Fibroblast of skin of left biceps (primary cell): ENCODE measurements around the gene JAK2.
A peak's percentile ranks its signal among the peaks of the same experiment; 100 is the strongest.
"Not testable (repeated sequence)": the region's sequence is repeated elsewhere in the genome, so short reads cannot be mapped to it uniquely, and the experiment has no call there.

Source experiments
- DNase-seq, 2 experiments: peaks; one replicate each; pipeline ENCODE4 v3.0.0-alpha.2; 2013; ENCODE audit warnings: low read depth in 2 of 2

JAK2 gene

GRCh38 chr9:4984621-4985385 is at the start of gene JAK2:
TSS of gene JAK2 (plus strand) at chr9:4985272. CDS start at chr9:5021988, 36,716 bp downstream.
- peak; percentile 81 to 85 for DNase-seq

GRCh38 chr9:4936277-4936676 is 48.8 kb upstream of the JAK2 start:
- DNase-seq, result no peak

- no peak for DNase-seq
Observed at GRCh38 chr9:4936823-4937222, 48.2 kb upstream of the JAK2 start.

GRCh38 chr9:4937446-4937845 is 47.6 kb upstream of the JAK2 start:
- DNase-seq, result no peak

GRCh38 chr9:4938496-4938895 is 46.6 kb upstream of the JAK2 start:
- no peak for DNase-seq

- DNase-seq, result no peak
Observed at GRCh38 chr9:4939118-4939561, 45.9 kb upstream of the JAK2 start.

GRCh38 chr9:4942042-4942691 is 42.9 kb upstream of the JAK2 start:
- DNase-seq, result not testable (repeated sequence)

GRCh38 chr9:4943346-4943745 is 41.7 kb upstream of the JAK2 start:
- no peak for DNase-seq

GRCh38 chr9:4944431-4945211 is 40.5 kb upstream of the JAK2 start:
- not testable (repeated sequence) for DNase-seq

GRCh38 chr9:4946937-4947336 is 38.1 kb upstream of the JAK2 start:
- no peak for DNase-seq

- DNase-seq, result no peak
Observed at GRCh38 chr9:4955836-4956235, 29.2 kb upstream of the JAK2 start.

- DNase-seq, result no peak
Observed at GRCh38 chr9:4959031-4959430, 26.0 kb upstream of the JAK2 start.

GRCh38 chr9:4962085-4962484 is 23.0 kb upstream of the JAK2 start:
- no peak for DNase-seq

- no peak for DNase-seq
Observed at GRCh38 chr9:4964540-4964939, 20.5 kb upstream of the JAK2 start.

- DNase-seq, result no peak
Observed at GRCh38 chr9:4965174-4965821, 19.8 kb upstream of the JAK2 start.

GRCh38 chr9:4967523-4967922 is 17.5 kb upstream of the JAK2 start:
- DNase-seq, result peak; percentile 56

GRCh38 chr9:4969130-4969529 is 15.9 kb upstream of the JAK2 start:
- no peak for DNase-seq

- no peak for DNase-seq
Observed at GRCh38 chr9:4970970-4971641, 14.0 kb upstream of the JAK2 start.

- DNase-seq, result no peak
Observed at GRCh38 chr9:4973246-4973645, 11.8 kb upstream of the JAK2 start.

GRCh38 chr9:4973902-4974301 is 11.2 kb upstream of the JAK2 start:
- no peak for DNase-seq

GRCh38 chr9:4979239-4979638 is 5.8 kb upstream of the JAK2 start:
- no peak for DNase-seq
